HEK293 (cell line): ENCODE measurements around the gene DDTL.
"Not testable (repeated sequence)": the region's sequence is repeated elsewhere in the genome, so short reads cannot be mapped to it uniquely, and the experiment has no call there.

Experiments used
- CTCF ChIA-PET: fragments of 350-600 bp; formaldehyde crosslinking; extraction: SDS; loops from one replicate; lab custom pipeline; 2021; ENCODE audit warnings: antibody characterized with exemption; lab: Yijun Ruan, JAX
- POLR2A ChIA-PET: fragments of 300-600 bp; formaldehyde crosslinking; extraction: SDS; loops from one replicate; lab custom pipeline; 2020; ENCODE audit warnings: antibody characterized with exemption, inconsistent platforms; lab: Yijun Ruan, JAX
- H3K27ac ChIP-seq: fragments of 200-500 bp; sonication (Bioruptor generic); 2 replicates; pipeline ENCODE4 v1.5.1; 2014; ENCODE audit warnings: low read depth, low read length, control low read depth, inconsistent platforms; ENCODE audit errors: extremely low read depth
- H3K36me3 ChIP-seq, 2 experiments: fragments of 200-500 bp in 1 of 2; sonication (Bioruptor generic) in 1 of 2; 1 replicate in 1 of 2; 2 replicates in 1 of 2; pipeline ENCODE4 v1.5.1; 2014 to 2017; ENCODE audit warnings: inconsistent platforms in 2 of 2, low read length in 2 of 2; ENCODE audit not compliant: control insufficient read depth in 2 of 2, insufficient read depth in 1 of 2
- H3K4me1 ChIP-seq: fragments of 200-500 bp; sonication (Bioruptor generic); 2 replicates; pipeline ENCODE4 v1.5.1; 2014; ENCODE audit warnings: mild to moderate bottlenecking, low read length, inconsistent platforms; ENCODE audit not compliant: control insufficient read depth, insufficient read depth
- H3K4me3 ChIP-seq: 2 replicates; pipeline ENCODE4 v1.5.1; 2011; ENCODE audit warnings: low read depth, mild to moderate bottlenecking, control low read depth, low read length, moderate library complexity
- H3K9me3 ChIP-seq: fragments of 200-500 bp; sonication (Bioruptor generic); 2 replicates; pipeline ENCODE4 v1.5.1; 2014; ENCODE audit warnings: low read depth, low read length, inconsistent platforms; ENCODE audit not compliant: control insufficient read depth, insufficient read depth
- CTCF ChIP-seq: fragments of 450-650 bp; formaldehyde crosslinking; IDR thresholded peaks from 2 replicates; pipeline ENCODE4 v1.5.1; 2016; ENCODE audit warnings: missing biosample characterization, missing genetic modification characterization
- GLIS1 ChIP-seq: fragments of 450-650 bp; formaldehyde crosslinking; IDR thresholded peaks from 2 replicates; pipeline ENCODE4 v1.5.1; 2016; ENCODE audit warnings: missing biosample characterization, missing genetic modification characterization
- HOXD13 ChIP-seq: sonication (generic); formaldehyde crosslinking; IDR thresholded peaks from 2 replicates; pipeline ENCODE4 v1.8.0; 2022; ENCODE audit warnings: missing genetic modification reagents, borderline replicate concordance
- PRDM10 ChIP-seq: fragments of 450-650 bp; formaldehyde crosslinking; IDR thresholded peaks from 2 replicates; pipeline ENCODE4 v1.5.1; 2016; ENCODE audit warnings: missing biosample characterization, missing genetic modification characterization
- ZBTB17 ChIP-seq: fragments of 450-650 bp; formaldehyde crosslinking; IDR thresholded peaks from 2 replicates; pipeline ENCODE4 v1.5.1; 2016; ENCODE audit warnings: missing biosample characterization, missing genetic modification characterization
- ZBTB8A ChIP-seq: fragments of 450-650 bp; formaldehyde crosslinking; IDR thresholded peaks from 2 replicates; pipeline ENCODE4 v1.5.1; 2016; ENCODE audit warnings: missing biosample characterization, missing genetic modification characterization
- ZNF391 ChIP-seq: fragments of 450-650 bp; formaldehyde crosslinking; IDR thresholded peaks from 2 replicates; pipeline ENCODE4 v1.5.1; 2016; ENCODE audit warnings: low read depth, missing biosample characterization, missing genetic modification characterization, borderline replicate concordance
- ZNF513 ChIP-seq: fragments of 450-650 bp; IDR thresholded peaks from 2 replicates; pipeline ENCODE4 v1.5.1; 2018; ENCODE audit warnings: missing biosample characterization, missing genetic modification characterization
- ZNF654 ChIP-seq: fragments of 450-650 bp; formaldehyde crosslinking; IDR thresholded peaks from 2 replicates; pipeline ENCODE4 v1.5.1; 2016; ENCODE audit warnings: low read depth, missing biosample characterization, missing genetic modification characterization
- ZSCAN5A ChIP-seq: fragments of 450-650 bp; formaldehyde crosslinking; IDR thresholded peaks from 2 replicates; pipeline ENCODE4 v1.5.1; 2016; ENCODE audit warnings: missing biosample characterization, missing genetic modification characterization

The DDTL gene

GRCh38 chr22:23956301-23956900, 10.3 kb upstream of the DDTL start:
- not testable (repeated sequence) for H3K4me1 ChIP-seq, H3K36me3 ChIP-seq, H3K9me3 ChIP-seq, H3K27ac ChIP-seq, H3K4me3 ChIP-seq
- CTCF ChIA-PET = interaction anchor here (0.9 to 1.3 kb wide), 5 partner anchors 24 to 99 kb away, joined by 3 to 8 read pairs (median 3); partner anchors contain the start of gene SLC2A11
- TF ChIP-seq ZBTB8A (0 out of 2 replicates have a peak, but pooled peaks have one; percentile 18), GLIS1 (tag by site-specific recombination) (peak; percentile 42; the same call in 1 of the 2 replicates), CTCF (tag by site-specific recombination) (peak; percentile 79), PRDM10 (0 out of 2 replicates have a peak, but pooled peaks have one; percentile 25), ZNF391 (tag by site-specific recombination) (0 out of 2 replicates have a peak, but pooled peaks have one; percentile 48), ZNF654 (tag by site-specific recombination) (peak; percentile 94)
- TF ChIP-seq, all 188 proteins: peak for 6; not testable (repeated sequence) for 182
- POLR2A ChIA-PET = not testable (repeated sequence)

- H3K36me3 ChIP-seq, CTCF ChIA-PET, POLR2A ChIA-PET, H3K9me3 ChIP-seq, H3K27ac ChIP-seq, H3K4me1 ChIP-seq: not testable (repeated sequence)
- H3K4me3 ChIP-seq = peak within 1 kb of the TSS; percentile 19; the same call in 1 of the 2 replicates
Observed at GRCh38 chr22:23961084-23961771, 5.5 kb upstream of the DDTL start, which contains the start of gene GSTT2B. Gene GSTT2B (minus strand): TSS chr22:23961195. CDS start chr22:23961131, 64 bp downstream.

- POLR2A ChIA-PET, H3K4me1 ChIP-seq, CTCF ChIA-PET, H3K9me3 ChIP-seq, H3K27ac ChIP-seq, H3K4me3 ChIP-seq: not testable (repeated sequence)
- peaks cover 0 to 23% of the 10 kb centered on the region in 2 experiments; a peak in 2 of 3 replicates for H3K36me3 ChIP-seq
Observed at GRCh38 chr22:23966094-23966493, 594 bp upstream of the DDTL start.

GRCh38 chr22:23969071-23969470, 2.4 kb downstream of the DDTL start:
- Histone ChIP-seq H3K9me3 (no peaks in the 10 kb centered on the region), H3K27ac (0 out of 2 replicates have a peak overlapping the region, but pooled peaks have one; percentile 34), H3K4me3 (no peak overlapping the region), H3K36me3 (peaks cover 0 to 33% of the 10 kb centered on the region in 2 experiments; a peak in 2 of 3 replicates), H3K4me1 (no peaks in the 10 kb centered on the region)
- CTCF ChIA-PET = no interaction called here
- POLR2A ChIA-PET = no interaction called here
- no peak for TF ChIP-seq ZBTB17 (tag by site-specific recombination)
- no peak for TF ChIP-seq ZNF391 (tag by site-specific recombination)
- no peak for TF ChIP-seq ZNF513
- TF ChIP-seq ZSCAN5A (tag by site-specific recombination) = no peak
- no peak for TF ChIP-seq HOXD13
